KOPT-K1 (cell line): Measurements from ENCODE around the gene MCF2L.

Experiments
- H3K27ac ChIP-seq: fragments of 200-600 bp; sonication (generic); 2 replicates; pipeline ENCODE4 v1.5.1; 2016; ENCODE audit warnings: antibody characterized with exemption, mild to moderate bottlenecking, low read depth, low read length; ENCODE audit not compliant: poor library complexity, severe bottlenecking
- H3K36me3 ChIP-seq: fragments of 200-600 bp; sonication (generic); 2 replicates; pipeline ENCODE4 v1.5.1; 2017; ENCODE audit warnings: antibody characterized with exemption, mild to moderate bottlenecking, low read length, moderate library complexity; ENCODE audit not compliant: insufficient read depth
- H3K9me3 ChIP-seq: fragments of 200-600 bp; sonication (generic); 2 replicates; pipeline ENCODE4 v1.5.1; 2017; ENCODE audit warnings: antibody characterized with exemption, low read length, mild to moderate bottlenecking; ENCODE audit not compliant: insufficient read depth, poor library complexity, severe bottlenecking

MCF2L gene

GRCh38 chr13:112966776-112967175 lies 2.2 kb upstream of the MCF2L start:
- Histone ChIP-seq H3K27ac (no peak overlapping the region), H3K36me3 (no peaks in the 10 kb centered on the region), H3K9me3 (no peaks in the 10 kb centered on the region)

DNA sequence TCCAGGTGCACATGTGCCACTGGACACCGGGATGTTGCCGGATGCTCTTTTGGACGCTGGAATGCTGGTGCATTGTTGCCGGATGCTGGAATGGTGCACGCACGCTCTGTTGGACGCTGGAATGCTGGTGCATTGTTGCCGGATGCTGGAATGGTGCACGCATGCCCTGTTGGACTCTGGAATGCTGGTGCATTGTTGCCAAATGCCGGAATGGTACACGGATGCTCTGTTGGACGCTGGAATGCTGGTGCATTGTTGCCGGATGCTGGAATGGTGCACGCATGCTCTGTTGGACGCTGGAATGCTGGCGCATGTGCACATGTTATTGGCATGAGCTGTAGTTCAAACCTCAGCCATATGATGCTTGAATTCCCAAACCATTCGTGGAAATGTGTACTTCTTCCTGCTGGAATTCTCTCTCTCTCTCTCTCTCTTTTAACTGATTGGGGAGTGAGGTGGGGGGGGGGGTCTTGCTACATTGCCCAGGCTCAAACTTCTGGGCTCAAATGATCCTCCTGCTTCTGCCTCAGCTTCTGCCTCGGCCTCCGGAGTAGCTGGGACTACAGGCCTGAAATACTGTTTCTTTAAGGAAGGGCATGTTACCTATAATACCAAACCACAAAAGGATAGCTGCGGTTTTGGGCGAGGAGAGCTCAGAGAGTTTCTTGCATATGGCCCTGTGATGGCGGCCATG lies 1.2 kb upstream of the MCF2L start:
- no peaks in the 10 kb centered on the region for H3K9me3 ChIP-seq
- H3K27ac ChIP-seq = no peak overlapping the region
- H3K36me3 ChIP-seq = no peaks in the 10 kb centered on the region

DNA sequence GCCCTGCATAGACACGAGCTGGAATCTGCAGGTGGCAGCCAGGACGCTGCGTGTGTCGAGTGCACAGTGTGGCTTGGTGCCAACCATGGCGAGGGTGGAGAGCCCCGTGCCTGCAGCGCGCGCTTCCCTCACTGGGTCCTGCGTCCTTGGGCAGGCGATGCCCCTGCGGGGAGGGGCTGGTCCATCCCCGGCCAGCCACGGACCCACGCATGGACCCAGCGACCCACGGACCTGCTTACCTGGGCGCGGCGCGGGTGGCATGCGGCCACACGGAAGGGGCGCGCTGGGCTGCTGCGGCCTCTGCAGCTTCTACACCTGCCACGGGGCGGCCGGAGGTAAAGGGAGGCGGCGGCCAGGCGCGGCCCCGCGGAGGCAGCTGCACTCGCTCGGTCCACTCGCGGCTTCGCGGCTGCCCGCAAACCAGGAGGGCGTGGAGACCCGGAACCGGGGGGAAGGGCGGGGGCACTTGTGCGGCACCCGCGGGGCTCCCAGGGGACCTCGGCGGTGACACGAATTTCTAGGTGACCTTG lies 569 bp upstream of the MCF2L start:
- H3K36me3 ChIP-seq = no peaks in the 10 kb centered on the region
- no peak overlapping the region for H3K27ac ChIP-seq
- H3K9me3 ChIP-seq = no peaks in the 10 kb centered on the region

DNA sequence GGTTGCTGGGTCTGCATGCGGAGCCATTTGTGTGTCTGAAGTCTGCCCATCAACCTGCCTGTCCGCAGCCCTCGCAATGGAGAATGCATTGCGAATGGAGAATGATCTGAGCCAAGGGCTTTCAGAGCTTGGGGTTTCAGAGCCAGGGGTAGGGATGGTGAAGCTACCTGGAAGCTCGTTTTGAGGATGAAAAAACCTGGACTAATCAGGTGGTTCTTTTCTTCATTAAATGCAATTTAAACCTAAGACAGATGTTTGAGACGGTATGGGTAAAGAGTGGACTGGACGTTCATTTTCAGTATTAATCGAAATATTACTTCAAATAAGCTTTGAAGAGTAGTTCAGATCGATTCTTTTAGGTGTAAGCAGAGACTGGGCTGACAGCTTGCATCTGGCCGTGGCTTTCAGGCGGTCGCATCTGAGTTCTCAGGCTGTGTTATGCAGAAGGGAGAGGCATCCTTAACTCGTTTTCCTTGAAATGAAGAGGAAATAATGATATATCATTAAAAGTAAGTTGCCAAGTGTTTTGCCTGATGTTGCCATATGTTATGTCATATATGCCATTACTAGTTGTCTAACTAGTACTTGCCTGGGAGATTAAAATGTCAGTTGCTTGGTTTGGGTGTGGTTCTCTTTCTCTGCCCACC lies 801 bp downstream of the MCF2L start:
- H3K36me3 ChIP-seq = no peaks in the 10 kb centered on the region
- H3K9me3 ChIP-seq = no peaks in the 10 kb centered on the region
- no peak overlapping the region for H3K27ac ChIP-seq

- Histone ChIP-seq H3K36me3 (no peaks in the 10 kb centered on the region), H3K27ac (no peak overlapping the region), H3K9me3 (no peaks in the 10 kb centered on the region)
Measured at GRCh38 chr13:112970552-112971287, 1.7 kb downstream of the MCF2L start.

DNA sequence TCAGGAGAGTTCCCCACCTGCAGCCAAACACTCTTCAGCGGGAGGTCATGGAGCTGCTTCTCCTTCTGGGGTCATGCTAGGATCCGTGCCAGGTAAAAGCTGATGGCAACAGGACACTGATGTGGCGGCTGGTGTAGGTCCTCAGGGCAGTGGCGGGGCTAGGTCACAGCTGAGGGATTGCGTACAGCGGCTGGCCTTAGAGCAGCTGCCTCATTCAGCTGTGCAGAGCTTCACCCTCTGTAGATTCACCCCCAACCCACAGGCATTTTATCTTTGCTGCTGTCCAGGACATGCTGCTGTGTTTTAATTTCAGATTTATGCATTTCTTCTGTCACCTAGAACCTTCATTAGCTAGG lies 2.3 kb downstream of the MCF2L start:
- no peaks in the 10 kb centered on the region for H3K9me3 ChIP-seq
- no peak overlapping the region for H3K27ac ChIP-seq
- H3K36me3 ChIP-seq = no peaks in the 10 kb centered on the region

GRCh38 chr13:112972258-112972657 lies 3.2 kb downstream of the MCF2L start:
- no peaks in the 10 kb centered on the region for H3K36me3 ChIP-seq
- H3K9me3 ChIP-seq = no peaks in the 10 kb centered on the region
- no peak overlapping the region for H3K27ac ChIP-seq

DNA sequence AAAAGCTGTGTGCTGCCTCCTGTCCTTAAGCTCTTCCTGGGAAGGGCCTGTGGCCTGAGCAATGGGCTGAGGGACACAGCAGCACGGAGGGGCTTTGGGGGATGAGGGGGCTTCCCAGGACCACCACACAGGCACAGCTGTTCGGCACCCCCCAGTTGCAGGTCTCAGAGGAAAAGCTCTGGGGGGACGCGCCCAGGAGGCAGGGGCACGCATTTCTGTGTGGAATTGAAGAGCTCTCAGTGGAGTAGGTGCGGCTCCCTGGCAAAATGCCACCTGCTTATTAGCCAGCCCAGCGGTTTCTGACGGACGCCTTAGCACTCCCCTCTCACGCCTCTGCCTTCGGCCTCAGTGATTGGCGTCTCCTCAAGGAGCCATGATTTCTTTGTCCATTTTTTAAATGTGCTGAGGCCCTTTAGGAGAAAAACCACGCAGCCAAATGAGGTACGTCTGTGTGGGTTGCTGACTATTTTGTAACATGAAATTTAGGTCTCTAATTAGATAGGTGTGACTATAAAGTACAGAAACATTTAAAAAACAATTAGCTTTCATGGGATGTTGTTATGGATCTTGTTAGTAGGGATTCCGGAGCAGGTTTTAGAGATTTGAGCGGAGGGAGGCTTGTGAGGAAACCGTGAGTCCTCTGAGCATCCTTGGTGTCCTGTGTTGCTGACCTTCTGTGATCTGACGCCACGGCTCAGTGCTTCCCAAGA lies 4.0 kb downstream of the MCF2L start:
- Histone ChIP-seq H3K27ac (no peak overlapping the region), H3K9me3 (no peaks in the 10 kb centered on the region), H3K36me3 (no peaks in the 10 kb centered on the region)

DNA sequence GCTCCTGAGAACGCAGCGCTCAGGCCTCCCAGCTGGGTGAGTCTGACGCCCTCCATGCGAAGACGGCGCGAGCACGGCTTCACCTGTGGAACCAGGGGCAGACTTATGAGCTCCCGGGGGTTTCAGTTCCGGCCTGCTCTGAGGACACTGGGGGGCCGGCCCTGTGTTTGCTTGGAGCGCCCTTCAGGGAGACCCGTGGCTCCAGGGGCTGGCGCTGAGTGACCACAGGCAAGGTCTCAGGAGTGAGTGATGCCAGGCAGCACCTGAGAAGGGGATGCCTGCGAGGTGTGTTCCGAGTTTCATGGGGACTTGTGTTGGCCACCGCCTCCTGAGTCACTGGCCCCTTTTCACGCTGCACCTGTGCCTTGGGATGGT lies 4.5 kb downstream of the MCF2L start:
- no peak overlapping the region for H3K27ac ChIP-seq
- no peaks in the 10 kb centered on the region for H3K9me3 ChIP-seq
- H3K36me3 ChIP-seq = no peaks in the 10 kb centered on the region

DNA sequence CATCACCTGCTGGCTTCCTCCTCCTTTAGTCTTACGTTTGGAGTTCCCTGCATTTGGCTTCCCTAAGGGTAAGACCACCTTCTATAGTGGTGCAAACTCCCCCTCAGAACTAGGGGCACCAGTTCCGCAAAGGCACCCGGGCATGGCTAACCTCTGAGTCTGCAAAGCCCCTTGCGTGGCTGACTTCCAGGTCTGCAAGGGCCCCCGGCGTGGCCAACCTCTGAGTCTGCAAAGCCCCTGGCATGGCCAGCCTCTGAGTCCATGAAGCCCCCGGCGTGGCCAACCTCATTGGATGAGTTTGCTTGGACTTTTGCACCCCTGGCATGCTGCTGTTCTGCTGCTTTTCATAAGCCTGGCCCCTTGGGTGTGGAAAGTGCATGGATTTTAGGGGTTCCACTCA lies 5.1 kb downstream of the MCF2L start:
- no peaks in the 10 kb centered on the region for H3K9me3 ChIP-seq
- no peaks in the 10 kb centered on the region for H3K36me3 ChIP-seq
- H3K27ac ChIP-seq = no peak overlapping the region

- Histone ChIP-seq H3K27ac (no peak overlapping the region), H3K36me3 (no peaks in the 10 kb centered on the region), H3K9me3 (no peaks in the 10 kb centered on the region)
Measured at GRCh38 chr13:112974671-112975070, 5.7 kb downstream of the MCF2L start.

DNA sequence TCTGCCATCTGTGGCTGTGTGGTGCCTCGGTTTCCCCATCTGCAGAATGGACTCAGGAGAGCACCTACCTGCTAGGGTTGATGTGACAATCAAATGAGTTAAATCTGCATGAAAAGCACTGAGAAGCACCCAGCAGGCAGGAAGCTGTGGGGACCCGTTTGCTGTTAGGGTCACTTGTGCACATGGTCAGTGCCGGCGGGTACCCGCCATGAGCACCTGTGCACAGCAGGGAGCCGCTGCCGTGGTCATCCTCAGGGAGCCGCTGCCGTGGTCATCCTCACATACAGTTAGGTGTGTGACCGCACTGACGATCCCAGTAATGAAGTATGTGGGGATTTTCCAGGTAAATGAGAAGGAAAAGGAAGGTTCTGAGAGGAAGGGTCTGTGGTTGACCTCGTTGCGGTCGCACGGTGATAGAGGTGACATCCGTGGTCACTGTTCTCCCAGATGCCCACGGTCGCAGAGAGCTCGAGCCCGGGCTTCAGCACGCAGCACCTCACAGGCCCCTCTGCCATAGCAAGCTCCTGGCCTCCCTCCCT lies 6.5 kb downstream of the MCF2L start:
- H3K9me3 ChIP-seq = no peaks in the 10 kb centered on the region
- H3K27ac ChIP-seq = no peak overlapping the region
- no peaks in the 10 kb centered on the region for H3K36me3 ChIP-seq

- Histone ChIP-seq H3K9me3 (no peaks in the 10 kb centered on the region), H3K36me3 (no peaks in the 10 kb centered on the region), H3K27ac (no peak overlapping the region)
Measured at GRCh38 chr13:112976526-112976925, 7.5 kb downstream of the MCF2L start.

GRCh38 chr13:112977091-112977490 lies 8.1 kb downstream of the MCF2L start:
- H3K27ac ChIP-seq = no peak overlapping the region
- H3K36me3 ChIP-seq = no peaks in the 10 kb centered on the region
- no peaks in the 10 kb centered on the region for H3K9me3 ChIP-seq

DNA sequence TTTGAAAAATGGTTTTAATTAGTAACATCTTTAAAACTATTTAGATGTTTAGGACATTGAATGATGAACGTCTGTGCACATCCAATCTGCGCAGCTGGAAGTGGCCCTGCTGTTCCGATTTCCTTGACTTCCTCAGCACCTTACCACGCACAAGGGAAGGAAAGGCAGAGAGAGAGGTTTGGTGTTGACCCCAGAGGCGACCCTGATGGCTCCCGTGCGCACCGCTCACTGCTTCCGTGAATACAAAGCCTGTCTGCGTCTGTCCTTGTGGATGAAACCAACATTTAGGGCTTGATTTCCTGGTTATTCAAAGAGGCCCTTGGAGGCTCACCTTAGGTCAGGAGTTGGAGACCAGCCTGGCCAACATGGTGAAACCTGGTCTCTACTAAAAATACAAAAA lies 8.5 kb downstream of the MCF2L start:
- H3K9me3 ChIP-seq = no peaks in the 10 kb centered on the region
- no peak overlapping the region for H3K27ac ChIP-seq
- H3K36me3 ChIP-seq = no peaks in the 10 kb centered on the region
